ENCODE results near the gene LARP4B. TPM values are rescaled to one million over a fixed set of nuclear protein-coding genes. Genes with fewer than 3 reads are reported as not detected.

LARP4B gene
- total RNA-seq, 1 donor from 2014 or later, result 114 TPM

- TF ChIP-seq CTCF (IDR thresholded peaks at IDR 0.05; ENCODE audit: unreplicated experiment), result no peak
- no peak overlapping the region for H3K4me3 Mint-ChIP-seq (ENCODE audit: low read depth)
- H3K9me3 Mint-ChIP-seq (ENCODE audit: low read depth), result no peaks in the 10 kb centered on the region
- no peaks in the 10 kb centered on the region for H3K27me3 Mint-ChIP-seq
- peak overlapping the region; percentile 62 for H3K27ac Mint-ChIP-seq
- DNase-seq (ENCODE audit: low spot score, unreplicated experiment), result no peak
- H3K36me3 Mint-ChIP-seq (ENCODE audit: insufficient read depth), result peaks cover 29% of the 10 kb centered on the region
- peaks cover 3% of the 10 kb centered on the region for H3K4me1 Mint-ChIP-seq (ENCODE audit: low read depth)
Observed at GRCh38 chr10:828191-828590, 103.3 kb downstream of the LARP4B start.

GRCh38 chr10:824946-825345, 106.6 kb downstream of the LARP4B start:
- DNase-seq (ENCODE audit: low spot score, unreplicated experiment), result no peak
- Mint-ChIP-seq H3K27me3 (no peaks in the 10 kb centered on the region), H3K4me1 (ENCODE audit: low read depth) (no peaks in the 10 kb centered on the region), H3K36me3 (ENCODE audit: insufficient read depth) (peaks cover 27% of the 10 kb centered on the region), H3K4me3 (ENCODE audit: low read depth) (no peak overlapping the region), H3K9me3 (ENCODE audit: low read depth) (no peaks in the 10 kb centered on the region), H3K27ac (peak overlapping the region; percentile 43)
- TF ChIP-seq CTCF (IDR thresholded peaks at IDR 0.05; ENCODE audit: unreplicated experiment), result no peak

- H3K27ac Mint-ChIP-seq, result no peak overlapping the region
- no peaks in the 10 kb centered on the region for H3K4me1 Mint-ChIP-seq (ENCODE audit: low read depth)
- peaks cover 27% of the 10 kb centered on the region for H3K36me3 Mint-ChIP-seq (ENCODE audit: insufficient read depth)
- TF ChIP-seq CTCF (IDR thresholded peaks at IDR 0.05; ENCODE audit: unreplicated experiment), result no peak
- DNase-seq (ENCODE audit: low spot score, unreplicated experiment), result no peak
- no peak overlapping the region for H3K4me3 Mint-ChIP-seq (ENCODE audit: low read depth)
- no peaks in the 10 kb centered on the region for H3K27me3 Mint-ChIP-seq
- H3K9me3 Mint-ChIP-seq (ENCODE audit: low read depth), result no peaks in the 10 kb centered on the region
Observed at GRCh38 chr10:824497-824896, 107.0 kb downstream of the LARP4B start.

GRCh38 chr10:822661-823367, 108.7 kb downstream of the LARP4B start:
- TF ChIP-seq CTCF (IDR thresholded peaks at IDR 0.05; ENCODE audit: unreplicated experiment), result no peak
- no peaks in the 10 kb centered on the region for H3K27me3 Mint-ChIP-seq
- no peak for DNase-seq (ENCODE audit: low spot score, unreplicated experiment)
- no peaks in the 10 kb centered on the region for H3K4me1 Mint-ChIP-seq (ENCODE audit: low read depth)
- no peaks in the 10 kb centered on the region for H3K9me3 Mint-ChIP-seq (ENCODE audit: low read depth)
- no peak overlapping the region for H3K4me3 Mint-ChIP-seq (ENCODE audit: low read depth)
- no peak overlapping the region for H3K27ac Mint-ChIP-seq
- H3K36me3 Mint-ChIP-seq (ENCODE audit: insufficient read depth), result peaks cover 14% of the 10 kb centered on the region

GRCh38 chr10:822197-822596, 109.3 kb downstream of the LARP4B start:
- no peak overlapping the region for H3K27ac Mint-ChIP-seq
- no peaks in the 10 kb centered on the region for H3K4me1 Mint-ChIP-seq (ENCODE audit: low read depth)
- DNase-seq (ENCODE audit: low spot score, unreplicated experiment), result no peak
- H3K36me3 Mint-ChIP-seq (ENCODE audit: insufficient read depth), result peaks cover 15% of the 10 kb centered on the region
- H3K9me3 Mint-ChIP-seq (ENCODE audit: low read depth), result no peaks in the 10 kb centered on the region
- no peak overlapping the region for H3K4me3 Mint-ChIP-seq (ENCODE audit: low read depth)
- no peak for TF ChIP-seq CTCF (IDR thresholded peaks at IDR 0.05; ENCODE audit: unreplicated experiment)
- no peaks in the 10 kb centered on the region for H3K27me3 Mint-ChIP-seq
